ENCODE measurements around the gene GLT8D2.

GLT8D2 gene

DNA sequence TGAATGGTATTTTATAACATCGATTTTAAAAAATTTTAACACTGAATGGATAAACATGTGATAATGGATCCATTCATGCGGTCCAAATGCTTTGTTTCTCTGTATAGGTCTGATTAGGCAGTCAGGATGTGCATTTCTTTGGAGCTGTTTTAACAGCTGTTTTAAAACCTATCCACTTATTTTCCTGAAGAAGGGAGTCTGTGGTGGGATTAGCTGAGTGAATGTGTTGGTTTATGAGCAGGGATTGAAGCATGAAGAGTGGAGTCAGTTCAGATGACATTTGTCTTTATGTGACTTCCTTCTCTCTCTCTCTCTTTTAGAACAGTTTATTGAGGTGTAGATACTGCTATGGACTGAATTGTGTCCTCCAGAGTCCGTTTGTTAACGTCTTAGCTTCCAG lies 37.7 kb downstream of the GLT8D2 start:
- no peak overlapping the region for H3K4me3 ChIP-seq (replicated peaks; ENCODE audit: insufficient read depth, low read length)
- H3K27me3 ChIP-seq (ENCODE audit: insufficient read depth, poor library complexity, severe bottlenecking): no peaks in the 10 kb centered on the region
- no peak overlapping the region for H3K27ac ChIP-seq (replicated peaks)
- no peak for DNase-seq (ENCODE audit: low read depth in 1 of 2, low spot score in 1 of 2)
- TF ChIP-seq CTCF (IDR thresholded peaks at IDR 0.05; ENCODE audit: insufficient read depth, low read length) (no peak), POLR2AphosphoS5 (IDR thresholded peaks at IDR 0.05; ENCODE audit: low read depth) (no peak), GABPA (IDR thresholded peaks at IDR 0.05; ENCODE audit: low read depth) (no peak), SPI1 (IDR thresholded peaks at IDR 0.05; ENCODE audit: borderline replicate concordance, low read depth) (no peak)
- TF ChIP-seq, protein P1, sequence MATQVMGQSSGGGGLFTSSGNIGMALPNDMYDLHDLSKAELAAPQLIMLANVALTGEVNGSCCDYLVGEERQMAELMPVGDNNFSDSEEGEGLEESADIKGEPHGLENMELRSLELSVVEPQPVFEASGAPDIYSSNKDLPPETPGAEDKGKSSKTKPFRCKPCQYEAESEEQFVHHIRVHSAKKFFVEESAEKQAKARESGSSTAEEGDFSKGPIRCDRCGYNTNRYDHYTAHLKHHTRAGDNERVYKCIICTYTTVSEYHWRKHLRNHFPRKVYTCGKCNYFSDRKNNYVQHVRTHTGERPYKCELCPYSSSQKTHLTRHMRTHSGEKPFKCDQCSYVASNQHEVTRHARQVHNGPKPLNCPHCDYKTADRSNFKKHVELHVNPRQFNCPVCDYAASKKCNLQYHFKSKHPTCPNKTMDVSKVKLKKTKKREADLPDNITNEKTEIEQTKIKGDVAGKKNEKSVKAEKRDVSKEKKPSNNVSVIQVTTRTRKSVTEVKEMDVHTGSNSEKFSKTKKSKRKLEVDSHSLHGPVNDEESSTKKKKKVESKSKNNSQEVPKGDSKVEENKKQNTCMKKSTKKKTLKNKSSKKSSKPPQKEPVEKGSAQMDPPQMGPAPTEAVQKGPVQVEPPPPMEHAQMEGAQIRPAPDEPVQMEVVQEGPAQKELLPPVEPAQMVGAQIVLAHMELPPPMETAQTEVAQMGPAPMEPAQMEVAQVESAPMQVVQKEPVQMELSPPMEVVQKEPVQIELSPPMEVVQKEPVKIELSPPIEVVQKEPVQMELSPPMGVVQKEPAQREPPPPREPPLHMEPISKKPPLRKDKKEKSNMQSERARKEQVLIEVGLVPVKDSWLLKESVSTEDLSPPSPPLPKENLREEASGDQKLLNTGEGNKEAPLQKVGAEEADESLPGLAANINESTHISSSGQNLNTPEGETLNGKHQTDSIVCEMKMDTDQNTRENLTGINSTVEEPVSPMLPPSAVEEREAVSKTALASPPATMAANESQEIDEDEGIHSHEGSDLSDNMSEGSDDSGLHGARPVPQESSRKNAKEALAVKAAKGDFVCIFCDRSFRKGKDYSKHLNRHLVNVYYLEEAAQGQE (IDR thresholded peaks at IDR 0.05; ENCODE audit: insufficient replicate concordance, low read depth): no peak

DNA sequence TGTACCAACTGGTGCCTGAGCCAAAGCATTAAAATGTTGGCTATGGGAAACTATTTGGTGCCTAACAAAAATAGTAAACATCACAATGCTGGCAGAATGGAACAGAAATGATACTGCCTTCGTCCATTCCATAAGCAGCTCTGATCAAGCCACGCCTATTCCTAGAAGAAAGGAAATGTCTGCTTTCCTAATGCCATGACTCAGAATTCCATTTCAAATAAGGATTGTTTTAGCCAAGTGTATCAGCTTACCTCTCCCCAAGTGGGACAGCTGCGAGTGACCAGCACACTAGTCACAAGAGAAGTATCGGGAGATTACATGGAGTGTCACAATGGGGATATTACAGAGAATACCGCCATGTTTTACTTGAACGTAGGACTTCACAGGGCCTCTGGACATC lies 38.7 kb downstream of the GLT8D2 start:
- Histone ChIP-seq H3K27me3 (ENCODE audit: insufficient read depth, poor library complexity, severe bottlenecking) (no peaks in the 10 kb centered on the region), H3K4me3 (replicated peaks; ENCODE audit: insufficient read depth, low read length) (no peak overlapping the region), H3K27ac (replicated peaks) (no peak overlapping the region)
- no peak for DNase-seq (ENCODE audit: low read depth in 1 of 2, low spot score in 1 of 2)
- no peak for TF ChIP-seq SPI1 (IDR thresholded peaks at IDR 0.05; ENCODE audit: borderline replicate concordance, low read depth)
- no peak for TF ChIP-seq POLR2AphosphoS5 (IDR thresholded peaks at IDR 0.05; ENCODE audit: low read depth)
- TF ChIP-seq GABPA (IDR thresholded peaks at IDR 0.05; ENCODE audit: low read depth): no peak
- TF ChIP-seq CTCF (IDR thresholded peaks at IDR 0.05; ENCODE audit: insufficient read depth, low read length): no peak
- TF ChIP-seq, protein P1 (IDR thresholded peaks at IDR 0.05; ENCODE audit: insufficient replicate concordance, low read depth): no peak

DNA sequence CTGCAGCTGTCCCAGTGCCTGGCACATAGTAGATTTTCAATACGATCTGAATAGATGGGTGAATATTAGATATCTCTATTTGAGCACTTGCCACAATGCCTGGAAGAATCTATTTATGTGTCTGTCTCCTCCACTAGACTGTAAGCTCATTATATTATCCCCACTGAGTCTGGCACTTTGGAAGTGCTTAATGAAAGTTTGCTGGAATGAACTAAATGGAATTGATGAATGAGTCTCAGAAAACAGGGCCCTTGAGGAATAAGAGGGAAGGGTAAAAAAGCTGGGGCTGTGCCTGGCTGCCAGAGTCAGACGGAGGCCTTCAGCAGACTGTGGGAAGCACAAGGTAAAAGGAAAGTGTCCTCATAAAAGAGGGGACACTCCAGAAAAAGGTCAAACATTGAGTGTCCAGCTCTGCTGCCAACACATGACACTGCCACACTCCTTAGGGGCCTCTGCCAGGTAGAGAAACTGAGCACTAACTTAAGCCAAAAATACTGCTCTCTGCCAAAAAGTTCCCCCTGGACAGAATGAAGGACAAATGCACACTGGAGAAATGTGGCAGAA lies 39.3 kb downstream of the GLT8D2 start:
- no peak overlapping the region for H3K4me3 ChIP-seq (replicated peaks; ENCODE audit: insufficient read depth, low read length)
- no peak for DNase-seq (ENCODE audit: low read depth in 1 of 2, low spot score in 1 of 2)
- no peak overlapping the region for H3K27ac ChIP-seq (replicated peaks)
- no peaks in the 10 kb centered on the region for H3K27me3 ChIP-seq (ENCODE audit: insufficient read depth, poor library complexity, severe bottlenecking)
- TF ChIP-seq SPI1 (IDR thresholded peaks at IDR 0.05; ENCODE audit: borderline replicate concordance, low read depth) (no peak), CTCF (IDR thresholded peaks at IDR 0.05; ENCODE audit: insufficient read depth, low read length) (no peak), GABPA (IDR thresholded peaks at IDR 0.05; ENCODE audit: low read depth) (no peak), POLR2AphosphoS5 (IDR thresholded peaks at IDR 0.05; ENCODE audit: low read depth) (no peak)
- TF ChIP-seq, protein P1 (IDR thresholded peaks at IDR 0.05; ENCODE audit: insufficient replicate concordance, low read depth): no peak
